NCI-H524 (cell line): ENCODE measurements around the gene MTUS2.
A peak's percentile ranks its signal among the peaks of the same experiment; 100 is the strongest.

Source experiments
- DNase-seq, 2 experiments: peaks; one replicate each; lab custom pipeline; 2025; lab: John Stamatoyannopoulos, UW

The MTUS2 gene

DNA sequence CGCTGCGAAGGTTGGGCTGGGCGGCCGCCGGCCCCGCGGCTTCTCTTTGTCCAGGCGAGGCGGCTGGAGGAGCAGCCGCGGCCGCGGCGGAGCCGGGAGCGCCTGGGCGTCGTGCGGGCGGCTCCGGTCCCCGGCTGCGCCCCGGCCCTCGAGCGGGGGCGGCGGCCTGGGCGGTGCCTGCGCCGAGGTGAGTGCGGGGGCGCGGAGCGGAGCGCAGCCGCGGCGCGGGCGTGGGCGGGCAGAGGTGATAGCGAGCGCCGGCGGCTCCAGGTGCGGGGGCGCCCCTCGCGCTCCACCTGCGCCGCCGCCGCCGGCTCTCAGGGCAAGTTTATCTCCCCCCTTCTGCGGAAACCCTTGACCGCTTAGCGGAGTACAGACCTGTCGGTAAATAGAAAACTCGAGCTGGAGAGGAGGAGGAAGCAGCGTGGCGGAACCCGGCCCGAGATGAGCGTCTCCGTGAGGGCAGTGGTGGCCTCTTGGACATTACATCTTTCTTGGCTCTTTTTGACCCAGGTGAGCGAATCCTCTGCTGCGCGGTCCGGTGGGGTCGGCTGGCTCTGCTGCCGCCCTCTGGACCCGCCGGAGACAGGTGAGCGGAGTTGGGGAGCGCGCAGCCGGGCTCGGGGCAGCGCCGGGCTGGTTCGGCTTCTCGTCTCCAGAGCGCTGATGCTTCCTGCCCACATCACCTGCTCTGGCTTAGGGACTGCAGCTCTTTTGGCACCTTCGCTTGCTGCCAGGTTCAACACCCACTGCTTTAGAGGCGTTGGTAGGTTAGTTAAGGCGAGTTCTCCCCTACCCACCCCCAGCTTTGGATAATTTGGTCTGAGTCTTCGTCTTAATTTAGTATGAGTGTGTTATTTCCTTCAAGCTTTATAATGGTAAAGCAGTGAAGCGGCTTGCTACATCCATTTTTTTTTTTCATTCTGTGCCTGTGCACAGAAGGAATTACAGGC is at the start of gene MTUS2:
Gene MTUS2 (plus strand): TSS at position 241 of the 953 bp plus-strand sequence.
- peak in 1 of 2 experiments; percentile 35 for DNase-seq

DNA sequence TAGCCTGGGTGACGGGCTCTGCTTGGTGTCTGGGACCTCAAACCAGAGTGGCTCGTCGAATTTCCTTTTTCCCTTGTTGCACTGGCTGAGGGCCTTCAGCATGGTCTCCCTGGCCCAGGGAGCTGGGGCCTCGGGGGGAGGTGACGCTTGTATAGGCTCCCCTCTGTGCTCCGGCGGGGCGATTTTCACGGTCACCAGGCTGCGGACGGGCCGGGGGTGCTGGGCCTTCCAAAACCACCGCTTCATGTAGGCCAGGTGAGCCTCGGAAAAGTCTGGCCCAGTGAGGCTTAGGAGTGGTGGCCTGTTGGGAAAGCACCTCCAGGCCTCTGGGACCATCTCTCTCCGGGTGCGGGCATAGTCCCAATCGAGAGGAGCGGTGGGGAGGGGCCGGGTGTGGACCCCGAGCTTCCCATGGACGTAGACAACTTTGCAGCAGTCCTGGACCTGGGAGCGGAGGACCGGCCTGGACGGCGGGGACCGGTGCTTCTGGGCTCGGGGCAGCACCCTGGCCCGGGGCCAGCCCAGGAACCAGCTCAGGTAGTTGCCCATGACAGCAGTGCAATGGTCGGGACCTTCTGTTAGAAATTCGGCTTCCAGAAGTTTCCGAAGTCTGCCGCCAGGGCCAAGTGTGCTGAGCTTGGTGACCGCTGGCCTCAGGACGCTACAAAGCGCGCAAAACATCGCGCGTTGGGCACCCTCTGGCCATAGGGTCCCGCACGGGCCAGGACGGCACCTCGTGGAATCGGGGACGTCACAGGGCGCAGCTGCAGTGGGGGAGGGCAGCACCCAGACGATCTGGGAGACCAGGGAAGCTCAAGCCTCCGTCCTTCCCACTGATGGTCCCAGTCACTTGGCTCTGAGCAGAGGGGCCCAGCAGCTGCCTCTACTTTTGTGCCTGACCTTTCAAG is 41.6 kb upstream of the MTUS2 start:
- DNase-seq: no peak

DNA sequence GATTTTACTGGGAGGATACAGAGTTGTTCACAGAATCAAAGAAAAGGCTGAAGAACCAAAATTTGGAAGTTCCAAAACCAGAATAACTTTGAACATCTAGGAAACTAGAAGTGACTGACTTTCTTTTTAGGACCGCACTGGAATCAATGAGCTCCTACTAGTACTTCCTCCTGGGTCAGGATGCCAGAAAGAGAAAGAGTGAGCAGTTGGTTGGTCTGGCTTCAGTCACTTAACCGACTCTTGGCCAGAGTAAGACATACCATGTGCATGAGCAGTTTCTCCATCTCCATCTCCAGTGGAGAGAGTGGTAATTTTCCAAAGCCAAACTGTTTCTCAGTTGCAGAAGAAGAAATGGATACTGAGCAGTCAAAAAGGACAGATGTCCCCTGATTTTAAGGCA is 27.1 kb upstream of the MTUS2 start:
- DNase-seq: no peak

DNA sequence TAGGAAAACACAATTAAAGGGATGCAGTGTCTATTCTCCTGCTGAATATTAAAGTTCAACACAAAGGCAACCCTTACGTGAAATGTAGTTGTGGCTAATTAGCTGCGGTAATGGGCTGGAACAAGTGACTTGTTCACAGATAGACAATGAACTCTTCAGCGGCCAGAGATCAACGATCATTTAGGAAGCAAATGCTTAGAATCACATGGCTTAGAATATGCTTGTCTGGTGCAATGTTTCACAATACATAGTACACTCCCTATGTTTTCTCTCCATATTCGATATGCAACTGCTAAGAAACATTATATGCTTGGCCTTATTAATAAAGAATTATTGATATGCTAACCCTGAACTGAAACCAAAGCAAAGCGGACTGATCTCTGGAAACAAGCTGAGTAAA is 25.7 kb upstream of the MTUS2 start:
- no peak for DNase-seq

DNA sequence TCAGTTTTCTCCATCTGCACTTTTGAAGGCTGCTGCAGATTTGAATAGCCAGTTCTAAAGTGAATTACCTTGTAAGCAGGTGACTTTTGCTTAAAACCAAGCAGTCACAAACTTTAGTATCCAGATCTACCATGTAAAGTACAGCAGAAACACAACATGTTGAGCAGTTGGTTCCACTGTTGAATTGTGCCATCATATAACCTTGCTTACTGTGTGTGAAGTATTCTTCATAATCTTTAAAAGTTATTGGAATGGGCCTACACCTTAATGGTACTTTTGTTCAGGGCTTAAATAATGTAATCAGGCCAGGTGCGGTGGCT is 23.2 kb upstream of the MTUS2 start:
- DNase-seq: no peak

DNA sequence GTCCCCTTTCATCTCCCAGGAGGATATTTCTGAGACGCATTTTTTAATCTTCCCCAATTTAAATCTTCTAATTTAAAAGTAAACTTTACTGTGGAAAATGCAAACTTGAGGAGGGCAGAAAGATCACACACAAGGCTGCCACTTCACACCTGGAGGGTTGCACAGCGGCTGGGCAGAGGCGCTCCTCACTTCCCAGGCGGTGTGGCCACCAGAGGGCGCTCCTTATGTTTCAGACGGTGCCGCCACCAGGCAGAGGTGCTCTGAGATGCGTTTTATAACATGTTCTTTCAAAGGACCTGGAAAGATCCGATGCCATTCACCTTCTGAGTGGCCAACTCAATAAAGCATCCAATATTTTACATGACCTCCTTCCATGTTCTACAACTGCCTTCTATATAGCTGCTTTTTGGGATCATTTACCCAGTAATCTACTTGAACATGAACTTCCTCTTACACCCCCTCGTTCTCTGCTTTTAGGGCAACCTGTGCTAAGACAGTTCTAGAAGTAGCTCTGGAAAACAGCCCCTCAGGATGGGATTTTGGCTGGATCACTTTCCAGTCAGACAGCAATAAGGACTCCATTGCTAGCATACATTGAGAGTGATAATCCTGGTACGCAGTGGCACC is 14.8 kb upstream of the MTUS2 start:
- peak in 1 of 2 experiments; percentile 21 for DNase-seq

DNA sequence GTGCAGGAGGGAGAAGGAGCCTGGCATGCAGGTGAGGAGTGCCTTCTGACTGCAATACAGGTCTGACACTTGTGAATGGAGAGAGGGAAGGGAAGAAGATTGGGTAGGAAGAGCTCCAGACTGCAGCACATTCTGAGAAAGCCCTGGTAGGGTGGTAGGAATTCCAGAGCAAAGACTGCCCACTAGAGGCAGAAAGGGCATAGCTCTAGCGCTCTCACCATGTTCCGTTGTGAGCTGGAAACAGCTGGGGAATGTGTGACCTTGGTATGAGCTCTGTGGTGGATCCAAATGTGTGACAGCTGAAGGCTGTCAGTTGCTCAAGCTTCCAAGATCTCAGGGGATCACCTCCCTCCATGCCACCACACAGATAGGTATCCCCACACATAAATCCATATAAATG is 2.9 kb upstream of the MTUS2 start:
- DNase-seq: no peak

DNA sequence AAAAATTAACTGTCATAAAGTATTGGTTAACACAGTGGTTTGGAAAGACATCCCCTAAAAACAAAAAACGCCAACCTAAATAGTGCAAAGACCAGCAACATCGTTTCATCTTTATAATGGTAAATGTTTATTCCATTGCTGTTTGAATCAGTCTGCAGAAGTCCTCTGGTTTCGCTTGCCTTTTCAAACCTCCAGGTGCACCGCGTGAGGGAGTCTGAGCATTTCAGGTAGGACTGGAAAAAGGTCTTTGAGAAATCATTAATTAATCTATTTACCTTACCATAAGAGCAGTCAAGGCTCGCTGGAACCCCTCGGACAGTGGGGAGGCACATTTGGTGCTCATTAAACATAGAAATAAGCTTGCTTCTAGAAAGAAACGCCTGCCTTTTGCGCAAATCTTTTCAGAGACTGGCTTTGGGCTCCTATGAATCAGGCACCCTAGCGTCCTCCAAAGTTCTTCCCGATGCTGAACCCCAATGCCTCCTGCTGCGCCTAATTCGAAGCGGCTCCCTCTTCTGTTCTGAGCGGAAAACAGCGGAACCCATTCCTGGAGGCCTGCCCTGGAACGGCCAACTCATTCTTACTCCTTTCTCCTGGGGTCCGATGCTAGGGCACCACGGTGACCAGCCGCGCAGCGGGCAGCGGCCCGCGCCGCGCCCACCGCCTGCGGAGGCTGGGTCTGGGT is 951 bp upstream of the MTUS2 start:
- peak; percentile 19 to 56 for DNase-seq

DNA sequence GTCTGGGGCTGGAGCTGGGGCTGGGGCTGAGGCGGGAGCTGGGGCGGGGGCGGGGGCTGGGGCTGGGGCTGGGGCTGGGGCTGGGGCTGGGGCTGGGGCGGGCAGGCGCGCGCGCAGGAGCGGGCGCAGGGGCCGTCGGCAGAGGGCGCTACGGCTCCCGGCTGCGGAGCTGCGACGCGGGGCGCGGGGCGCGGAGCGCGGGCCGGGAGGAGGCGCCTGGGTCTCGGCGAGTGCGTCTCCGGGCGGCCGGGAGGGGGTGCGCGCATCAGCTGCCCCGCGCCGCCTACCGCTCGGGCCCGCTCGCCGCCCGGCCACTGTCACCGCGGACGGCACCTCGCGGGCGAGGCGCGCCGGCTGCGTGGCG is 422 bp upstream of the MTUS2 start:
- peak; percentile 21 to 63 for DNase-seq

DNA sequence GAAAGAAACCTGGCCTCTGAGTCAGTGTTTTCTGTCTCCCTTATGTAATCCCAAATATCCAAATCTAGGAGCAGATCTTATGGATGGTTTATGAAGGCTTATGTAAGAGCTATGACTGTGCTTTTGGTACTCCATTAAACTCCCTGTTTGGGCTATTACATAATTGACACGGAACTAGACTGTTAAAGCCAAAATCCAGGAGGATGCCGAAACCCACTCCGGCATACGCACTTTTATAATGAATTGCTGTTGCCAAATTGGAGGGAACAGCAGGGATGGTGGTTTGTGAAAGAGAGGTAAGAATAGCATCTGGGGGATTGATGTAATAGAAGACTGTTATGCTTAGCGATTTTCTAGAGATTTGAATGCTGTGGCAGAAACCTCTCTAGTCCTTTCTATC is 2.0 kb downstream of the MTUS2 start:
- no peak for DNase-seq

DNA sequence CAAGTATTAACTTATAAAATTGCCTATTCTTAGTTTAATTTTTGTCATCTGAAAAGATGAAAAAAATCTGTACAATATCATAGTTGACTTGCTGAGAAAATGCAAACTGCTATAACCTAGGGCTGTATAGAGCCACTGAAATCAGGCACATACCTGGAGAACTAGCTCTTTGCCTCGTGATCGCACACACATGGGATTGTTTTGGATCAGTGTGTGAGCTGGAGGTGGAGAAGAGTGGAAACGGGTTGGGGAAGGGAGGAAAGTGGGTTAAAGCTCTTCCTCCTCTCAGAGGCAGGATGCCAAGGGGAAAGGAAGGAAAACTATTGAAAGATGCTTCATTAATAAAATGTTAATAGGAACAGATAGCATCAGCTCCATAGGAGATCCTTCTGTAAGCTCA is 2.7 kb downstream of the MTUS2 start:
- no peak for DNase-seq

DNA sequence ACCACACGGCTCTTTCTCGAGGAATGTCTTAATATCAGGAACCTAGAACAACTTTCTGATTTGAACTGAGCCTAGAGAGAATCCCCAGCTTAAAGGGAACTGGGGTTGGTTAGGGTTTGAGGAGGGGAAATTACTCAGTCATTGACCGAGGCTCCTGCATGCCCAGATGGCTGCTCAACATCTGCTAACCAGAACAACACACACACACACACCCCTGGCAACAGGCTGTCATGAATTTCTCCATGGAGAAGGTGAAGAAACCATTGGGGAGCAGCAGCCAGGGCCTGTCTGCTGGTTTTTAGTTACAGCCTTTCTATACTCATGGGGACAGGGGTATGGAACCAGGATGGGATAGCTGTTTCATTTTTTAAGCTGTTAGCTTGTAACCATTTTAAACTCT is 5.2 kb downstream of the MTUS2 start:
- no peak for DNase-seq

DNA sequence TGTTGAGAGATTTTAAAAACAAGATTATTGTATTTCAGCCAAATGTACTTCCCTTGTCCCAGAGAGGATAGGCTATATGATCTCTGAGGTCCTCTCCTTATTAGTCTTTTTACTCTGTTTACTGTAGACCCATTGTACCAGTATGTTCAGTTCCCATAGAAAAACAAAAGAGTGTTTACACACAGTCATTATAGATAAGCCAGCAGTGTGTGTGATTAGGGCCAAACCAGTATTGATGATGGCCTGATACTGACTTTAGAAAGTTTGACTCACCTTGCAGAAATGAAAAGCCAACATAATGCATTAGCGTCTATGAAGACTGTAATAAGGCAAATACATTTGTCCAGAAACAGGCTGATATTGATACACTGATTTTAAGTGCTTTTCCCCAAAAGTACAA is 6.2 kb downstream of the MTUS2 start:
- no peak for DNase-seq

DNA sequence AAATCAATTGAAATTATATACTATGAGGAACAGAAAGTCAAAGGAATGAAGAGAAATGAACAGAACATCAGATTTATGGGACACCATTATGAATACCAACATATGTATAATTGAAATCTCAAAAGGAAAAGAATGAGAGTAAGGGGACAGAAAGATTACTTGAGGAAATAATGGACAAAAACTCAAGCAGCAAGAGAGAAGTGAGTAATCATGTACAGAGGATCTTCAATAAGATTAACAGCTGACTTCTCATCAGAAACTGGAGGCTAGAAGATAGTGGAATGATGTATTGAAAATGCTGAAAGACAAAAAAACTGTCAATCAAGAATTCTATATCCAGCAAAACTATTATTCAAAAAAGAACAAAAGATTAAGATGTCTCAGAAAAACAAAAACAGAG is 10.4 kb downstream of the MTUS2 start:
- DNase-seq: no peak

DNA sequence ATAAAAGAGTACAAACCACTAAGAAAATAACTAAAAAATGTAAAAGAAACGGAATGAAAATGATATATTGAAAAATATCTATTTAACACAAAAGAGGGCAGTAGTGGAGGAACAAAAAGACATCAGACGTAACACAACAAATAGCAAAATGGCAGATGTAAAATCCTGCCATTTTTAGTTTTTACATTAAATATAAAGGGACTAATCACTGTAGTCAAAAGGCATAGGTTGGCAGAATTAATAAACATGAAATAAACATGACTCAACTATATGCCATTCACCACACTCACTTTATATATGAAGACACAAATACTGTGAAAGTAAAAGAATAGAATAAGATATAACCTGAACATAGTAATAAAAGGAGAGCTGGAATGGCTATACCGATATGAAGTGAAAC is 11.0 kb downstream of the MTUS2 start:
- DNase-seq: no peak

DNA sequence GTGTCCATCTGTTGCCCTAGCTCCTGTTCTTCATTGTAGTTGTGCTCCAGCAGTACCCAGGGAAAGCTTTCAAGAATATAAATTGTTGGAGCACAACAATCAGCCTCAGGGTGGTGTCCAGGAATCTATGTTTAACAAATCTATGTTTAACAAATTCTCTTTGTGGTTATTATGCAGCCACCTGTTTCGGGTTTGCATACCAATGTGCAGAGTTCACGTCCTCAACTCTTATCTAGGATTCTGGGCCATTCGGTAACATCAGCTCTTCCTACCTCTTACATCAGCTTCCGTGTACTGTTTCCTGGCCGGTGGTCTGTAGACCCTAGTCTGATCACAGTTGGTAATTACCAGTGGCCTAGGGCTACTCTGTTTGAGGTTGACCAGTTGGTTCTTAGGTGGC is 17.0 kb downstream of the MTUS2 start:
- no peak for DNase-seq

DNA sequence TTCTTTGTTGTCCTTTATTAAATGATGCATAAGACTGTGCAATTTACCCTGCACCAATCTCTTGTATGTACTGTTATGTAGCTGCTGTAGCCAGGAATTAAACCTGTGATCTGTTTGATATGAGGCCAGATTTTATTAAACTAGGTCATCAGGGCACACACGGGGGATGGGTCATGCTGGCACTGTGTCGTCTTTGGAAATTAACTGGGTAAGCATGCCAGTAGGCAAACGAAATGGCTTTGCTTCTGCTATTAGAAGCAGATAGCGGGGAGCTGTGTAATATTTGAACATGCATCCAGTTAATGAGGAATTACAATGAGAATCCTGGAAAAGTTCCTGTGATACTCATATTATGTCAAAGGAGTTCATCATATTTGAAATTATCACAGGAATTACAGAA is 23.5 kb downstream of the MTUS2 start:
- DNase-seq: no peak

DNA sequence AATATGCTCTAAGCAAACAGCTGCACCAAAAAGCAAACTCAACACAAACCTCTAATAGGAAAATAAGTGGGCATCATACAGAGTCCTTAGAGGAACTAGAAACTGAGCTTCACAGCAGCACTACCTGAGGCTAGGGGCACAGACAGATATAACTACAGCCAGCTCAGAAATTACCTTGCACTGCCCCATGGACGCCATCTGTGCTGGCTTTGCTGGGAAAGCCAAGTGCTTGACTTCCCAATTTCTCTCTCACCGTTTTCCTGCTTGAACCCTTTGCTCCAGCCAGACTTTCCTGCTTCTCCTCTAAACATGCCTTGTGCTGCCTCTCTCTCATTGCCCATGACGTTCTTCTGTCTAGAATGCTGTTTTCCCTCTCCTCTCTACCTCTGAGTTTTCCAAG is 29.3 kb downstream of the MTUS2 start:
- no peak for DNase-seq

DNA sequence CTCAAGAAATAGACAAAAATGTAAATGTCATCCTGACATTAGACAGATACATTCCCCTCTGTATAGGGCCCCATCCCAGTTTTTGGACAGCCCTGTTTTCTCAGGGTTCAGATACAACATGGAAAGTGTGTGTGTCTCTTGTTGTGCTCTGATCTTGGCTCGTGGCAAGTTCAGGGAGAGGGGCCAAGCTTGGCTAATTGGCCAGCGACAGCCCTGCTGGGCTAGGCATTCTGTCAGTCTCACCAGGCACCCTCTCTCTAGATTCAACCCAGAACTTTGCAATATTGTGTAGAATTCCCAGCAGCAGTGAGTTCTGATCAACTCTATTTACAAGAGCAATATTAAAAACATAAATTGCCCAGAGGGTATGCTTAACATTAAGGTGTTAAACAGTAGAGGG is 30.1 kb downstream of the MTUS2 start:
- DNase-seq: no peak

DNA sequence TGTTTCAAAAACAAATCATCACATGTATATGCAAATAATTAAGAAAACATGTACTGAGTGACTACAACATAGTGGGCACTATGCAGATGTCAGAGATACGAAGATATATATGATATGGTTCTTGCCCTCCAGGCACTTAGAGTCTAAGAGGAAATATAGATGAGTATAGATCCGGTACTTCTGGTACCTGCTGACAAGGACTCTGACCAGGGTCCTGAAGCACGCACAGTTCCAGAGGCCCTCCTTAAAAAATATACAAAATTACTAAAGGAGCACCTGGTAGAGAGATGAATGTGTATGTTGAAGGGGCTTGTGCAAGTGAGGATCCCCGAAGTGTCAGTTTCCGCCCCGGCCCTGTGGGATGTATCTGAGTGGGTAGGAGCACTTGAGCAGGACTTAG is 31.3 kb downstream of the MTUS2 start:
- no peak for DNase-seq

DNA sequence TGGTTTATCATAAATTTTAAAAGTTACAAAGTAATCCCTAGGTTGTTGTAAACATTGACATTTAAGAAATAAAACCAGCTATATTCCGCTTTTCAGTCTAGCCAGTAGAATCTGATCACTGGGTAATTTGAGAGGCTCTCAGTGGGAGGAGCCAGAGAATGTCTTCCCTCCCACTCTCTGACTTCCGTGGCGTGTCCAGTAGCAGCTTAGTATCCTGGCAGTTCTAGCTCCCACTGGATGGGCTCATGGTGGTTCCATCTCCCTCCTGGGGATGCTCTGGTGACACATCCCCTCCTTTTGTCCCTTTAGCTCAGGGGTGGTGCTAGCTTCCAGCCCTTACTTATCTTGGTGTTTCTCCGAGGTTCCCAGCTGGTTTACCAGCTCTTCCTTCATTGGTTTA is 34.5 kb downstream of the MTUS2 start:
- no peak for DNase-seq

DNA sequence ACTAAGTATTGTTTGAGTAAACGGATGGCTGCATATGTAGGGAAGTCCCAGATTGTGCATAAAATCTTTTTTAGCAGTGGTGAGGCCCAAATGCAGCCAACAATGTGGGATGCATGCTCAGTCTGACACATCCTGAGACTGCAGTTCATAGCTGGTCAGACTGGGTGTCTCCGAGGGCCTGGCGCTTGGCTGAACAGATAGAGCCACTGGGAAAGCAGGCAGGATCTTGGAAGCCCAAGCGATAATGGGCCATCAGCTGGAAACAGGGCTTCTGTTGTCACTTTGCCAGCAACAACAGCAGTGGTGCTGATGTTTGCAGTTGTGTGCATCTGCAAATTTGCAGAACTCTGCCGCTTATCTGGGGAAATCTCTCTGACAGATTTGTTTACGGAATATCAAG is 36.1 kb downstream of the MTUS2 start:
- DNase-seq: no peak
